Progenitor cell of endocrine pancreas (in vitro differentiated cells): ENCODE measurements around the gene LETMD1. TPM values are rescaled to one million over a fixed set of nuclear protein-coding genes. Genes with fewer than 3 reads are reported as not detected.

ENCODE experiments used
- DNase-seq: peaks from one replicate; pipeline ENCODE4 v3.0.0; 2021; ENCODE audit warnings: low spot score; ENCODE audit not compliant: unreplicated experiment
- H3K27ac Mint-ChIP-seq: 2 replicates; pipeline ENCODE4 v1.8.0; 2021; ENCODE audit warnings: mild to moderate bottlenecking, moderate library complexity, mixed read lengths
- H3K27me3 Mint-ChIP-seq: 2 replicates; pipeline ENCODE4 v1.8.0; 2021; ENCODE audit warnings: mixed read lengths
- H3K36me3 Mint-ChIP-seq: 2 replicates; pipeline ENCODE4 v1.8.0; 2022; ENCODE audit warnings: mixed read lengths; ENCODE audit not compliant: insufficient read depth
- H3K4me1 Mint-ChIP-seq: 2 replicates; pipeline ENCODE4 v1.8.0; 2021; ENCODE audit warnings: low read depth, mixed read lengths
- H3K4me3 Mint-ChIP-seq: 2 replicates; pipeline ENCODE4 v1.8.0; 2021; ENCODE audit warnings: low read depth, mild to moderate bottlenecking, moderate library complexity, mixed read lengths
- H3K9me3 Mint-ChIP-seq: 2 replicates; pipeline ENCODE4 v1.8.0; 2021; ENCODE audit warnings: low read depth, mixed read lengths
- long read RNA-seq: library from polyadenylated mRNA; unstranded; transcript quantifications from one replicate; pipeline ENCODE4 v2.0.0, GENCODE V29; 2020
- total RNA-seq: library from RNA; stranded (reverse); gene quantifications from 2 replicates; pipeline ENCODE4 v1.2.1, GENCODE V29; 2021
- TF ChIP-seq, protein P1 (sequence below): fragments of 200-600 bp; sonication (generic); IDR thresholded peaks from one replicate; pipeline ENCODE4 v1.5.0; 2021; ENCODE audit warnings: antibody characterized with exemption, mild to moderate bottlenecking; ENCODE audit not compliant: unreplicated experiment

Gene LETMD1, protein sequence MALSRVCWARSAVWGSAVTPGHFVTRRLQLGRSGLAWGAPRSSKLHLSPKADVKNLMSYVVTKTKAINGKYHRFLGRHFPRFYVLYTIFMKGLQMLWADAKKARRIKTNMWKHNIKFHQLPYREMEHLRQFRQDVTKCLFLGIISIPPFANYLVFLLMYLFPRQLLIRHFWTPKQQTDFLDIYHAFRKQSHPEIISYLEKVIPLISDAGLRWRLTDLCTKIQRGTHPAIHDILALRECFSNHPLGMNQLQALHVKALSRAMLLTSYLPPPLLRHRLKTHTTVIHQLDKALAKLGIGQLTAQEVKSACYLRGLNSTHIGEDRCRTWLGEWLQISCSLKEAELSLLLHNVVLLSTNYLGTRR
- 58.0 and 66.4 TPM in 2 replicates for total RNA-seq
- long read RNA-seq, transcript LETMD1-221 (5 exons, 1,480 nt) = minor isoform, 42 of 268 reads
- long read RNA-seq, transcript LETMD1-206 (6 exons, 1,665 nt) = minor isoform, 19 of 268 reads
- long read RNA-seq, transcript LETMD1-209 (8 exons, 2,001 nt) = minor isoform, 14 of 268 reads
- long read RNA-seq, transcript LETMD1-201 (9 exons, 2,112 nt) = major isoform, 75 of 268 reads
- long read RNA-seq, partial matches to known transcripts = 5 of 268 reads
- long read RNA-seq, other reads (novel, unspliced or antisense) = 95 of 268 reads

DNA sequence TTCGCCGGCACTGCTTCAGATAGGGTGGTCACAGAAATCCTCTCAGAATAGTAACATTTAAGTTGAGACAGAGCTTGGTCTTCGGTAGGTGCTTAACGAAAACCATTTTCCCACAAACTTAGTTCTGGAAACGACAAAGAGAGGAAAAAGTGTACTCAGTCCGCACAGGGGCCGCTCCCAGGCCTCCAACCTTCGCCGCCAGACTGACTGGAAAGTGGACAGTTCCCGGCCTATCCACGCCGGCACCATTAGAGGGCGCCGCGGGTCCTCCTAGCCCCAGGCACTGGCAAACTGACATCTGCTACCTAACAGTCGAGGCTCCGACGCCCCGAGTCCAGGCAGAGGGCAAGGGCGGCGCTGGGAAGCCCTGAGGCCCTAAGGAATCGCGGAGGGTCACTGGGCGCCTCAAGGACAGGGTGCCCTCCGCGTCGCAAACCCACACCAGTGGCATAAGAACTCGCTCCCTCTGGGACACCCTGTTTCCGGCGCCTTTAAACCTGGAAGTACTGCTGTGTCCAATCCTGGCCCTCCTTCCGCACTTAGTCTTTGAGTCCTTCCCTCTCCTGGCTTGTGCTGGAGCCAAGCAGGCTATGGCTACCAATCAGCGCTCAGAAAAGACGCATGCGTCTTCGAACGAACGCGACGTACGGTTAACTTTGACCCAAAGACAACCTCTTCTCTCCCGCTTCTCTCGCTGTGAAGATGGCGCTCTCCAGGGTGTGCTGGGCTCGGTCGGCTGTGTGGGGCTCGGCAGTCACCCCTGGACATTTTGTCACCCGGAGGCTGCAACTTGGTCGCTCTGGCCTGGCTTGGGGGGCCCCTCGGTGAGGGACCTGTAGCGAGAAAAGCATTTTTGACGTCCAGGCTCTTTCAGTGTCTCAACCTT is at the start of gene LETMD1:
Gene LETMD1, plus strand, starts transcription at position 673 of the 886 bp plus-strand sequence. Its CDS starts 30 bp downstream, at position 703.
- Mint-ChIP-seq H3K27ac (peak within 1 kb of the TSS; percentile 96), H3K9me3 (no peaks in the 10 kb centered on the region), H3K4me3 (peak within 1 kb of the TSS; percentile 96), H3K36me3 (no peaks in the 10 kb centered on the region), H3K27me3 (no peaks in the 10 kb centered on the region), H3K4me1 (peaks cover 15% of the 10 kb centered on the region)
- TF ChIP-seq, protein P1, sequence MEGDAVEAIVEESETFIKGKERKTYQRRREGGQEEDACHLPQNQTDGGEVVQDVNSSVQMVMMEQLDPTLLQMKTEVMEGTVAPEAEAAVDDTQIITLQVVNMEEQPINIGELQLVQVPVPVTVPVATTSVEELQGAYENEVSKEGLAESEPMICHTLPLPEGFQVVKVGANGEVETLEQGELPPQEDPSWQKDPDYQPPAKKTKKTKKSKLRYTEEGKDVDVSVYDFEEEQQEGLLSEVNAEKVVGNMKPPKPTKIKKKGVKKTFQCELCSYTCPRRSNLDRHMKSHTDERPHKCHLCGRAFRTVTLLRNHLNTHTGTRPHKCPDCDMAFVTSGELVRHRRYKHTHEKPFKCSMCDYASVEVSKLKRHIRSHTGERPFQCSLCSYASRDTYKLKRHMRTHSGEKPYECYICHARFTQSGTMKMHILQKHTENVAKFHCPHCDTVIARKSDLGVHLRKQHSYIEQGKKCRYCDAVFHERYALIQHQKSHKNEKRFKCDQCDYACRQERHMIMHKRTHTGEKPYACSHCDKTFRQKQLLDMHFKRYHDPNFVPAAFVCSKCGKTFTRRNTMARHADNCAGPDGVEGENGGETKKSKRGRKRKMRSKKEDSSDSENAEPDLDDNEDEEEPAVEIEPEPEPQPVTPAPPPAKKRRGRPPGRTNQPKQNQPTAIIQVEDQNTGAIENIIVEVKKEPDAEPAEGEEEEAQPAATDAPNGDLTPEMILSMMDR = peak; percentile 91
- DNase-seq = peak; percentile 82

DNA sequence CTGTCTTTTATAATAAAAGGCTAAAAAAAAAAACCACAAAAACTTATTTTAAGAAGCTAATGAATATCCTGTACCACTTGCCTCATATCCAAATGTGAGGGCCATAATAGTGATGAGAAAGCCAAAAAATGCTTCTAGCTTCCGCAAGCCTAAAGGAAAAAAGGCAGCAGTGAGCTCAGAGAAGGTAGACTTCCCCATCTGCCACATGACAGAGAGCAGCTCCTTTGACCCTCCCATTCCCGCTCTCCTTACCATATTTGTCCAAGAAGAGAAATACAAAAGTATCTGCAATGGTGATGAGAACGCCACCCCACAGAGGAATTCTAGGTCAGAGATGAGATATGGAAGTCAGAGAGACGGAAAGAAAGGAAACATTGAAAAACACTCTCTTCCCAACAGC is 49.0 kb upstream of the LETMD1 start:
- TF ChIP-seq, protein P1 = no peak
- H3K36me3 Mint-ChIP-seq = peaks cover 23% of the 10 kb centered on the region
- H3K4me1 Mint-ChIP-seq = no peaks in the 10 kb centered on the region
- H3K4me3 Mint-ChIP-seq = no peak overlapping the region
- no peaks in the 10 kb centered on the region for H3K9me3 Mint-ChIP-seq
- no peaks in the 10 kb centered on the region for H3K27me3 Mint-ChIP-seq
- H3K27ac Mint-ChIP-seq = no peak overlapping the region
- DNase-seq = no peak

DNA sequence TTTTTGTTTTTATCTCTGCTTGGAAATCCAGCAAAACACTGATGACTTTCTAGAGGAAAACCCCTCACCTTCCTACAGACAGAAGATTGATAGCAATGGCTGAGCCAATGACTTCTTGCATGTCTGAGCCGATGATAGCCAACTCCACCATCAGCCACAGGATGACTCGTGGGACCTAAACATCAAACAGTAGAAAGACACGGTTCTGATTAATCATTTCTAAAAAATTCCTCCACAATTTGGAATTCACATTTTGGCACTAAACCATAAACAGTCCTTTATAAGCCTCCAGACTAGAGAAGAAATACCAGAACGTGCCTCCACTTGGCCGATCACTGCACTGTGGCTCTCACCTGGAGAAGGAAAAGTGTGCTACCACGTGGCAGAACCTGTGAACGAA is 47.9 kb upstream of the LETMD1 start:
- Mint-ChIP-seq H3K4me3 (no peak overlapping the region), H3K36me3 (peaks cover 22% of the 10 kb centered on the region), H3K27ac (no peak overlapping the region), H3K4me1 (peaks cover 4% of the 10 kb centered on the region), H3K27me3 (no peaks in the 10 kb centered on the region), H3K9me3 (no peaks in the 10 kb centered on the region)
- TF ChIP-seq, protein P1 = no peak
- no peak for DNase-seq

DNA sequence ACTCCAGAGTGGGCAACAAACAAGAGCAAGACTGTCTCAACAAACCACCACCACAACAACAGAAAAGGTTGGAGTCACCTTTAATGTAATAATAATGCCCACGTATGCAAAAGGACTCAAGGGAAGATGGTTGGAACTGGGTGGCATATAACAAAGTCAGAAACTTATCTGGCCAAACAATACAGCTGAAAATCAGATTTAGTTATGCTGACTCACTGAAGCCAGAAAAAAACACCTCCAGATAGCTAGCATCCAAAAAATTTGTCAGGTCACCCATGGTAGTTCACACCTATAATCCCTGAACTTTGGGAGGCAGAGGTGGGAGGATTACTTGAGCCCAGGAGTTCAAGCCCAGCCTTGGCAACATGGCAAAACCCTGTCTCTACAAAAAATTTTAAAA is 46.3 kb upstream of the LETMD1 start:
- Mint-ChIP-seq H3K36me3 (peaks cover 27% of the 10 kb centered on the region), H3K4me1 (peaks cover 14% of the 10 kb centered on the region), H3K27ac (no peak overlapping the region), H3K27me3 (no peaks in the 10 kb centered on the region), H3K9me3 (no peaks in the 10 kb centered on the region), H3K4me3 (no peak overlapping the region)
- no peak for DNase-seq
- TF ChIP-seq, protein P1 = no peak

DNA sequence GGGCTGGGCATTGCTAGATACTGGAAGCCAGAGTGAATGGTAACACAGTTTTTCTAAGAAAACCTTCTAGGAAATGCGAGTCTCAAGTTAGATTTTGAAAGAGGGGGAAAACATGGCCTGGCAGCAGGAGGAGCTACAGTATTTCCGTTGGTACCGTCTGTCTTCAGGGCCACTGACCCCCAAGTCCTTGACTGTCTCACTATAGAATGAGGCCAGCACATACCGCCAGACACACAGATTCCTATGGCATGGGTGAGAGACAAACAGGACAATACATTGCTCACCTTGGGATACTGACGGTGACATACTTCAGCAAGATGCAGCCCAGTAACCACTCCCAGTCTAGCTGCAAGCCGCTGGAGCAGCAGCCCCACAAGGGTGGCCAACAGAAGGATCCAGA is 43.6 kb upstream of the LETMD1 start:
- no peak overlapping the region for H3K4me3 Mint-ChIP-seq
- no peak for DNase-seq
- no peaks in the 10 kb centered on the region for H3K27me3 Mint-ChIP-seq
- TF ChIP-seq, protein P1 = no peak
- peaks cover 16% of the 10 kb centered on the region for H3K4me1 Mint-ChIP-seq
- H3K36me3 Mint-ChIP-seq = peaks cover 34% of the 10 kb centered on the region
- H3K27ac Mint-ChIP-seq = peak overlapping the region; percentile 92
- H3K9me3 Mint-ChIP-seq = no peaks in the 10 kb centered on the region
